ENCODE measurements around the gene EPB41L3. TPM values are rescaled to one million over a fixed set of nuclear protein-coding genes. Genes with fewer than 3 reads are reported as not detected.

Gene EPB41L3
- total RNA-seq, 2 experiments from 2014 or later = not detected

- ChIA-PET POLR2A (interaction anchor here (1.0 kb wide), 1 partner anchor 19 kb away, joined by 4 read pairs; no protein-coding TSS in a partner anchor), CTCF (ENCODE audit: unreplicated experiment) (no interaction called here)
- no TSS peak for BruUV-seq (replicated peaks)
- no peaks in the 10 kb centered on the region for H3K9me3 ChIP-seq (ENCODE audit: low read length)
- H3K4me1 ChIP-seq (ENCODE audit: insufficient read depth, low read length, poor library complexity, severe bottlenecking) = peaks cover 13% of the 10 kb centered on the region
- no peak overlapping the region for H3K4me3 ChIP-seq (ENCODE audit: low read depth, low read length, poor library complexity, severe bottlenecking)
- DNase-seq (ENCODE audit: low spot score) = no peak
- intact Hi-C loops (cut with micrococcal nuclease; ENCODE audit: unreplicated experiment) = no loop called here
- H4K20me1 ChIP-seq (ENCODE audit: insufficient read depth, low read length) = no peaks in the 10 kb centered on the region
- H3K36me3 ChIP-seq (ENCODE audit: insufficient read depth, low read length) = no peaks in the 10 kb centered on the region
- TF ChIP-seq CTCF (conservative IDR thresholded peaks at IDR 0.05; ENCODE audit: low read length) (no peak), EZH2phosphoT487 (IDR thresholded peaks at IDR 0.05; ENCODE audit: borderline replicate concordance, low read depth, low read length) (no peak)
- H2AFZ ChIP-seq (ENCODE audit: low read length) = no peak overlapping the region
- H3K27ac ChIP-seq (ENCODE audit: low read depth, low read length, poor library complexity, severe bottlenecking) = no peak overlapping the region
- no peaks in the 10 kb centered on the region for H3K79me2 ChIP-seq (ENCODE audit: insufficient read depth, low read depth, low read length)
- H3K4me2 ChIP-seq (ENCODE audit: low read length) = no peak overlapping the region
- no peaks in the 10 kb centered on the region for H3K9me2 ChIP-seq (ENCODE audit: insufficient read depth, low read length)
These were observed 124.2 kb downstream of the EPB41L3 start for GRCh38 chr18:5419601-5420000.

- Histone ChIP-seq H2AFZ (ENCODE audit: low read length) (no peak overlapping the region), H3K9me2 (ENCODE audit: insufficient read depth, low read length) (no peaks in the 10 kb centered on the region), H3K79me2 (ENCODE audit: insufficient read depth, low read depth, low read length) (no peaks in the 10 kb centered on the region), H3K9me3 (ENCODE audit: low read length) (no peaks in the 10 kb centered on the region), H3K36me3 (ENCODE audit: insufficient read depth, low read length) (no peaks in the 10 kb centered on the region), H3K4me1 (ENCODE audit: insufficient read depth, low read length, poor library complexity, severe bottlenecking) (peaks cover 16% of the 10 kb centered on the region), H3K4me2 (ENCODE audit: low read length) (no peak overlapping the region), H4K20me1 (ENCODE audit: insufficient read depth, low read length) (no peaks in the 10 kb centered on the region), H3K27ac (ENCODE audit: low read depth, low read length, poor library complexity, severe bottlenecking) (no peak overlapping the region), H3K4me3 (ENCODE audit: low read depth, low read length, poor library complexity, severe bottlenecking) (no peak overlapping the region)
- ChIA-PET CTCF (ENCODE audit: unreplicated experiment) (no interaction called here), POLR2A (no interaction called here)
- intact Hi-C loops (cut with micrococcal nuclease; ENCODE audit: unreplicated experiment) = no loop called here
- no peak for DNase-seq (ENCODE audit: low spot score)
- no TSS peak for BruUV-seq (replicated peaks)
- TF ChIP-seq CTCF (conservative IDR thresholded peaks at IDR 0.05; ENCODE audit: low read length) = no peak
- TF ChIP-seq EZH2phosphoT487 (IDR thresholded peaks at IDR 0.05; ENCODE audit: borderline replicate concordance, low read depth, low read length) = no peak
These were observed 124.8 kb downstream of the EPB41L3 start for GRCh38 chr18:5419030-5419429.

- no peaks in the 10 kb centered on the region for H3K9me3 ChIP-seq (ENCODE audit: low read length)
- no peak overlapping the region for H3K27ac ChIP-seq (ENCODE audit: low read depth, low read length, poor library complexity, severe bottlenecking)
- intact Hi-C loops (cut with micrococcal nuclease; ENCODE audit: unreplicated experiment) = no loop called here
- ChIA-PET POLR2A (no interaction called here), CTCF (ENCODE audit: unreplicated experiment) (no interaction called here)
- H3K4me3 ChIP-seq (ENCODE audit: low read depth, low read length, poor library complexity, severe bottlenecking) = no peak overlapping the region
- H3K79me2 ChIP-seq (ENCODE audit: insufficient read depth, low read depth, low read length) = no peaks in the 10 kb centered on the region
- peak overlapping the region; percentile 71 for H2AFZ ChIP-seq (ENCODE audit: low read length)
- H4K20me1 ChIP-seq (ENCODE audit: insufficient read depth, low read length) = no peaks in the 10 kb centered on the region
- no peak for TF ChIP-seq EZH2phosphoT487 (IDR thresholded peaks at IDR 0.05; ENCODE audit: borderline replicate concordance, low read depth, low read length)
- TF ChIP-seq CTCF (conservative IDR thresholded peaks at IDR 0.05; ENCODE audit: low read length) = no peak
- no peaks in the 10 kb centered on the region for H3K9me2 ChIP-seq (ENCODE audit: insufficient read depth, low read length)
- H3K4me1 ChIP-seq (ENCODE audit: insufficient read depth, low read length, poor library complexity, severe bottlenecking) = peaks cover 16% of the 10 kb centered on the region
- no peaks in the 10 kb centered on the region for H3K36me3 ChIP-seq (ENCODE audit: insufficient read depth, low read length)
- H3K4me2 ChIP-seq (ENCODE audit: low read length) = peak overlapping the region; percentile 35
- BruUV-seq (replicated peaks) = no TSS peak
- peak; percentile 14 for DNase-seq (ENCODE audit: low spot score)
These were observed 126.5 kb downstream of the EPB41L3 start for GRCh38 chr18:5417342-5417741.

Data from OCI-LY7 (cell line).